Measurements from ENCODE around the gene MEAK7.

GRCh38 chr16:84508502-84508901, 4.0 kb upstream of the MEAK7 start:
- TF ChIP-seq CTCF (IDR thresholded peaks at IDR 0.05) (no peak), POLR2A (IDR thresholded peaks at IDR 0.05) (no peak)

All from adrenal gland (tissue), 5 donors.